H9 (cell line): ENCODE results near the gene SLC34A1. TPM values are rescaled to one million over a fixed set of nuclear protein-coding genes. Genes with fewer than 3 reads are reported as not detected.

Experiments used
- DNase-seq: peaks from one replicate; pipeline ENCODE4 v3.0.0-alpha.2; 2017
- H2AFZ ChIP-seq: one replicate; pipeline ENCODE4 v1.6.1; 2013; ENCODE audit warnings: mild to moderate bottlenecking, low read length, control low read depth, moderate library complexity
- H2AK5ac ChIP-seq: 2 replicates; pipeline ENCODE4 v1.6.1; 2013; ENCODE audit warnings: low read length, control low read depth, mixed read lengths; ENCODE audit not compliant: insufficient read length
- H2BK120ac ChIP-seq: one replicate; pipeline ENCODE4 v1.6.1; 2013; ENCODE audit warnings: low read depth, mild to moderate bottlenecking, low read length, control low read depth, inconsistent platforms; ENCODE audit not compliant: poor library complexity, severe bottlenecking
- H2BK12ac ChIP-seq: 2 replicates; pipeline ENCODE4 v1.6.1; 2013; ENCODE audit warnings: low read length, control low read depth, mixed read lengths, low read depth; ENCODE audit not compliant: insufficient read length
- H2BK15ac ChIP-seq: 2 replicates; pipeline ENCODE4 v1.6.1; 2013; ENCODE audit warnings: low read depth, low read length, control low read depth
- H2BK20ac ChIP-seq: one replicate; pipeline ENCODE4 v1.6.1; 2013; ENCODE audit warnings: low read depth, mild to moderate bottlenecking, low read length, control low read depth, inconsistent platforms; ENCODE audit not compliant: poor library complexity, severe bottlenecking
- H2BK5ac ChIP-seq: 2 replicates; pipeline ENCODE4 v1.6.1; 2013; ENCODE audit warnings: low read length, control low read depth, mixed read lengths; ENCODE audit not compliant: insufficient read length
- H3K14ac ChIP-seq: 2 replicates; pipeline ENCODE4 v1.6.1; 2013; ENCODE audit warnings: low read length, control low read depth; ENCODE audit not compliant: insufficient read depth
- H3K18ac ChIP-seq: 2 replicates; pipeline ENCODE4 v1.6.1; 2013; ENCODE audit warnings: low read depth, mild to moderate bottlenecking, mixed read lengths, low read length, control low read depth; ENCODE audit not compliant: insufficient read length
- H3K23ac ChIP-seq: 2 replicates; pipeline ENCODE4 v1.6.1; 2013; ENCODE audit warnings: low read length, control low read depth, mixed read lengths, low read depth; ENCODE audit not compliant: insufficient read length
- H3K23me2 ChIP-seq: 2 replicates; pipeline ENCODE4 v1.6.1; 2013; ENCODE audit warnings: low read depth, mild to moderate bottlenecking, mixed read lengths, low read length, control low read depth; ENCODE audit not compliant: insufficient read length, poor library complexity, severe bottlenecking
- H3K27ac ChIP-seq: 2 replicates; pipeline ENCODE4 v1.5.1; 2013; ENCODE audit warnings: low read length, control low read depth, mixed read lengths, low read depth; ENCODE audit not compliant: insufficient read length
- H3K27me3 ChIP-seq: 2 replicates; pipeline ENCODE4 v1.6.1; 2013; ENCODE audit warnings: low read length, control low read depth, inconsistent platforms; ENCODE audit not compliant: insufficient read depth
- H3K4ac ChIP-seq: 2 replicates; pipeline ENCODE4 v1.6.1; 2013; ENCODE audit warnings: low read depth, mild to moderate bottlenecking, control low read depth, inconsistent platforms, low read length, moderate library complexity
- H3K4me1 ChIP-seq: 2 replicates; pipeline ENCODE4 v1.6.1; 2013; ENCODE audit warnings: low read length, control low read depth, inconsistent platforms; ENCODE audit not compliant: insufficient read depth
- H3K4me2 ChIP-seq: 2 replicates; pipeline ENCODE4 v1.6.1; 2013; ENCODE audit warnings: low read length, control low read depth, mixed read lengths; ENCODE audit not compliant: insufficient read length, insufficient read depth
- H3K56ac ChIP-seq: 2 replicates; pipeline ENCODE4 v1.6.1; 2013; ENCODE audit warnings: low read depth, mild to moderate bottlenecking, mixed read lengths, low read length, control low read depth; ENCODE audit not compliant: insufficient read length
- H3K79me1 ChIP-seq: 2 replicates; pipeline ENCODE4 v1.6.1; 2013; ENCODE audit warnings: low read depth, mild to moderate bottlenecking, moderate library complexity, low read length, control low read depth, inconsistent platforms; ENCODE audit not compliant: insufficient read depth, poor library complexity, severe bottlenecking
- H3K79me2 ChIP-seq: 2 replicates; pipeline ENCODE4 v1.6.1; 2013; ENCODE audit warnings: low read length, control low read depth, inconsistent platforms; ENCODE audit not compliant: insufficient read depth
- H3K9ac ChIP-seq: 2 replicates; pipeline ENCODE4 v1.6.1; 2013; ENCODE audit warnings: low read length, control low read depth, mixed read lengths; ENCODE audit not compliant: insufficient read length; ENCODE audit errors: extremely low read depth
- H3K9me3 ChIP-seq: one replicate; pipeline ENCODE4 v1.6.1; 2013; ENCODE audit warnings: low read depth, low read length, inconsistent platforms; ENCODE audit not compliant: control insufficient read depth
- H3T11ph ChIP-seq: one replicate; pipeline ENCODE4 v1.6.1; 2013; ENCODE audit warnings: mild to moderate bottlenecking, low read length, control low read depth, inconsistent platforms
- H4K20me1 ChIP-seq: one replicate; pipeline ENCODE4 v1.6.1; 2013; ENCODE audit not compliant: control insufficient read depth, insufficient read length, insufficient read depth
- H4K5ac ChIP-seq: 2 replicates; pipeline ENCODE4 v1.6.1; 2013; ENCODE audit warnings: low read depth, mild to moderate bottlenecking, mixed read lengths, low read length, control low read depth; ENCODE audit not compliant: insufficient read length
- H4K8ac ChIP-seq: replicated peaks from 2 replicates; pipeline ENCODE4 v1.6.1; 2013; ENCODE audit warnings: low read length, control low read depth, mixed read lengths, low read depth; ENCODE audit not compliant: insufficient read length
- H4K91ac ChIP-seq: 2 replicates; pipeline ENCODE4 v1.6.1; 2013; ENCODE audit warnings: low read depth, mild to moderate bottlenecking, moderate library complexity, mixed read lengths, low read length, control low read depth; ENCODE audit not compliant: insufficient read length
- H3K27ac Mint-ChIP-seq, 3 experiments: 2 replicates in 2 of 3; 3 replicates in 1 of 3; pipeline ENCODE4 v1.8.0; 2020 to 2021; ENCODE audit warnings: mixed read lengths in 3 of 3, mild to moderate bottlenecking in 1 of 3, moderate library complexity in 1 of 3
- H3K27me3 Mint-ChIP-seq: 2 replicates; pipeline ENCODE4 v1.8.0; 2021; ENCODE audit warnings: low read depth, mild to moderate bottlenecking, moderate library complexity, mixed read lengths
- H3K36me3 Mint-ChIP-seq, 3 experiments: 2 replicates in 2 of 3; 3 replicates in 1 of 3; pipeline ENCODE4 v1.8.0; 2020 to 2021; ENCODE audit warnings: low read depth in 3 of 3, mixed read lengths in 3 of 3; ENCODE audit not compliant: insufficient read depth in 1 of 3
- H3K4me1 Mint-ChIP-seq, 2 experiments: 2 replicates each; pipeline ENCODE4 v1.8.0; 2020; ENCODE audit warnings: mixed read lengths in 2 of 2
- H3K4me3 Mint-ChIP-seq, 2 experiments: 2 replicates in 1 of 2; 3 replicates in 1 of 2; pipeline ENCODE4 v1.8.0; 2020 to 2021; ENCODE audit warnings: mild to moderate bottlenecking in 2 of 2, mixed read lengths in 2 of 2, moderate library complexity in 1 of 2
- H3K9me3 Mint-ChIP-seq, 2 experiments: 2 replicates in 1 of 2; 3 replicates in 1 of 2; pipeline ENCODE4 v1.8.0; 2020; ENCODE audit warnings: mild to moderate bottlenecking in 2 of 2, mixed read lengths in 2 of 2, moderate library complexity in 1 of 2
- WGBS: extraction: QIAGEN DNeasy Blood & Tissue Kit; methylation state at CpG from one replicate; pipeline ENCODE4 v1.1.7; 2013; ENCODE audit warnings: missing lambda C conversion rate, low lambda C conversion rate, mixed read lengths; ENCODE audit not compliant: insufficient read length; ENCODE audit errors: extremely low coverage; 5-methylcytosine and 5-hydroxymethylcytosine counted together
- total RNA-seq: library from RNA; stranded (reverse); gene quantifications from 2 replicates; pipeline ENCODE4 v1.2.1, GENCODE V29; 2021
- TF ChIP-seq, protein P1 (sequence below): fragments of 200-600 bp; sonication (generic); conservative IDR thresholded peaks from 3 replicates; pipeline ENCODE4 v1.8.0; 2021; ENCODE audit warnings: antibody characterized with exemption, mild to moderate bottlenecking

The SLC34A1 gene
- total RNA-seq, 1 experiment from 2014 or later, result not detected

DNA sequence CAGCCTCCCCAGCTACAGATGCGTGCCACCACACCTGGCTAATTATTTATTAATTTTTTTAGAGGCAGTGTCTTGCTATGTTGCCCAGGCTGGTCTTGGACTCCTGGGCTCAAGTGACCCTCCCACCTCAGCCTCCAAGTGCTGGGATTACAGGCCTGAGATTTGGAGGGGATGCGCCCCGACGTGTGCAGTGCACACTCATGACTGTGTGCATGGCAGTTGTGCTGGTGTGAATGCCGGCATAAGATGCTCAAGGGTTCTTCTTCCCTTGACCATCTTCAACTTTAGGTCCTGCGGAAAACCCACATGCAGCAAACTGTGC is 3.5 kb upstream of the SLC34A1 start:
- Mint-ChIP-seq H3K27ac (no peak overlapping the region), H3K27me3 (peaks cover 46% of the 10 kb centered on the region), H3K36me3 (no peaks in the 10 kb centered on the region), H3K4me1 (peaks cover 19 to 22% of the 10 kb centered on the region in 2 experiments), H3K9me3 (no peaks in the 10 kb centered on the region; a peak in 1 of 5 replicates), H3K4me3 (no peak overlapping the region)
- H3K27ac ChIP-seq, result no peak overlapping the region
- DNase-seq, result no peak
- no peak overlapping the region for H4K91ac ChIP-seq
- H3K27me3 ChIP-seq, result no peaks in the 10 kb centered on the region
- H2BK5ac ChIP-seq, result no peak overlapping the region
- H3K23ac ChIP-seq, result no peak overlapping the region
- H4K8ac ChIP-seq, result no peak overlapping the region
- H3K18ac ChIP-seq, result no peak overlapping the region
- H3K56ac ChIP-seq, result no peak overlapping the region
- no peak overlapping the region for H3K4me2 ChIP-seq
- H3K4me1 ChIP-seq, result no peaks in the 10 kb centered on the region
- no peak overlapping the region for H2AFZ ChIP-seq
- no peak overlapping the region for H2BK120ac ChIP-seq
- H3T11ph ChIP-seq, result no peak overlapping the region
- WGBS, result no CpG with 5 or more reads among the region's 6 CpGs
- no peak overlapping the region for H3K9ac ChIP-seq
- H3K9me3 ChIP-seq, result no peaks in the 10 kb centered on the region
- H3K79me1 ChIP-seq, result no peaks in the 10 kb centered on the region
- no peak overlapping the region for H3K4ac ChIP-seq
- H2BK15ac ChIP-seq, result no peak overlapping the region
- no peak overlapping the region for H4K5ac ChIP-seq
- H3K14ac ChIP-seq, result no peak overlapping the region
- H2AK5ac ChIP-seq, result no peak overlapping the region
- no peaks in the 10 kb centered on the region for H3K23me2 ChIP-seq
- no peaks in the 10 kb centered on the region for H3K79me2 ChIP-seq
- no peak overlapping the region for H2BK12ac ChIP-seq
- H2BK20ac ChIP-seq, result no peak overlapping the region
- no peaks in the 10 kb centered on the region for H4K20me1 ChIP-seq
- TF ChIP-seq, protein P1, sequence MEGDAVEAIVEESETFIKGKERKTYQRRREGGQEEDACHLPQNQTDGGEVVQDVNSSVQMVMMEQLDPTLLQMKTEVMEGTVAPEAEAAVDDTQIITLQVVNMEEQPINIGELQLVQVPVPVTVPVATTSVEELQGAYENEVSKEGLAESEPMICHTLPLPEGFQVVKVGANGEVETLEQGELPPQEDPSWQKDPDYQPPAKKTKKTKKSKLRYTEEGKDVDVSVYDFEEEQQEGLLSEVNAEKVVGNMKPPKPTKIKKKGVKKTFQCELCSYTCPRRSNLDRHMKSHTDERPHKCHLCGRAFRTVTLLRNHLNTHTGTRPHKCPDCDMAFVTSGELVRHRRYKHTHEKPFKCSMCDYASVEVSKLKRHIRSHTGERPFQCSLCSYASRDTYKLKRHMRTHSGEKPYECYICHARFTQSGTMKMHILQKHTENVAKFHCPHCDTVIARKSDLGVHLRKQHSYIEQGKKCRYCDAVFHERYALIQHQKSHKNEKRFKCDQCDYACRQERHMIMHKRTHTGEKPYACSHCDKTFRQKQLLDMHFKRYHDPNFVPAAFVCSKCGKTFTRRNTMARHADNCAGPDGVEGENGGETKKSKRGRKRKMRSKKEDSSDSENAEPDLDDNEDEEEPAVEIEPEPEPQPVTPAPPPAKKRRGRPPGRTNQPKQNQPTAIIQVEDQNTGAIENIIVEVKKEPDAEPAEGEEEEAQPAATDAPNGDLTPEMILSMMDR, result no peak
